HK-2 (cell line): ENCODE results near the gene PRRT4.

ENCODE experiments used
- DNase-seq: peaks from one replicate; pipeline ENCODE4 v3.0.0-alpha.2; 2018; ENCODE audit not compliant: unreplicated experiment

PRRT4 gene

DNA sequence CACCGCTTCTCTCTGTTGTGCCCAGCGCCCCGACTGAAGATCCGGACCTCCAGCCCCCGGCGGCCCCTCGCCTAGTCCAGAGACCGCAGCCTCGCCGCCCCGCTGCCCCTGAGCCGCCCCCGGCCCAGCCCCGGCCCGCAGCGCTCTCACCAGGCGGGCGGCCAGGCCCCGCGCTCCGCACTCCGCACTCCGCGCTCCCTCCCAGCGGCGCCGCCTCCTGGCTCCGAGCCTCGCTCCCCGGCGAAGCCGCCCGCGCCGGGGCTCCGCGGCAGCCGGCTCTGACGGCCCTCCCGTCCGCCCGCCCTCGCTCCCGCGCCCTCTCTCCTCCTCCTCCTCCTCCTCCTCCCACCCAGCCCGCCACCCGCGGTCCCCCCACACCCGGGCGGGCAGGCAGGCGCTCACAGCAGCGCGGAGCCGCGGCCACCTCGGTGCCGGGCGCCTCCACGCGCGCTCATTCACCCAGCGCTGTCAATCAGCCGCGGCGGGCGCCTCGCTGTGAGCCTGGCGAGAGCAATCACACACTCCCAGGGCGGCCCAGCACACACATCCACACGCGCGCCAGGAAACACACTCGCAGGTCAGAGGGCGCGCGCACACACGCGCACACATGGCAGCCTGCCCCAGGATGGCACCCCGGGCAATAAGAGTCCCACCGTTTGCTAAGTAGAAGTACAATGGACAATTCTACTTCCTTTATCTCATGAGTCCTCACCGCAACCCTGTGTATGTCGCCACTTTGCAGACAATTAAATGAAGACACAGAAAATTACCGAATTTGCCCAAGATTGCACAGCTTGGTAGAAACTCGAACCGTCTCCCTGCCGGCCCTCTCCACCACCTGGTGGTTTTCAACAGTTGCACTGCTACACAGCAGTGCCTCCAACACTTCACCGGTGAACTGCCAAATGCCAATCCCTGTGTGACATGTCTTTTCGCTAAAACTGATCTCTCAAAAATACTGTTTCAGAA, at the start of gene PRRT4:
TSS of gene PRRT4 (minus strand) at position 280 of the 969 bp plus-strand sequence.
- peak; percentile 38 for DNase-seq

DNA sequence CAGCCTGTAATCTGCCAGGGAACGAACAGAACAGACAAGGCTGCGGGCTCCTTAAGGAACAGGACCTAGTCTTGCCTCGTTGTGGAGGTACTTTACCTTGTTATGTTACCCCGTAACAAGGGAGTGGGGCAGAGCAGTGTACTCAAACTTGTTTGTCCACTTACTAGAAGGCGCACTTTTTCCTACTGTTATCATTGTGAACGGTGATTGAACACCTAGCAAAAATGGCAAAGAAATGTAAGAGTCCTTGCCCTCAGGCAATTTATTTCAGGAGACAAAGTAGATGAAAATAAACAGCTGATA, 48.9 kb upstream of the PRRT4 start:
- DNase-seq, result no peak

- DNase-seq, result peak; percentile 86
Measured at GRCh38 chr7:128409596-128410450, 48.3 kb upstream of the PRRT4 start, which contains the start of gene IMPDH1. TSS of gene IMPDH1 (minus strand) at chr7:128409982. CDS start at chr7:128409901, 81 bp downstream.

DNA sequence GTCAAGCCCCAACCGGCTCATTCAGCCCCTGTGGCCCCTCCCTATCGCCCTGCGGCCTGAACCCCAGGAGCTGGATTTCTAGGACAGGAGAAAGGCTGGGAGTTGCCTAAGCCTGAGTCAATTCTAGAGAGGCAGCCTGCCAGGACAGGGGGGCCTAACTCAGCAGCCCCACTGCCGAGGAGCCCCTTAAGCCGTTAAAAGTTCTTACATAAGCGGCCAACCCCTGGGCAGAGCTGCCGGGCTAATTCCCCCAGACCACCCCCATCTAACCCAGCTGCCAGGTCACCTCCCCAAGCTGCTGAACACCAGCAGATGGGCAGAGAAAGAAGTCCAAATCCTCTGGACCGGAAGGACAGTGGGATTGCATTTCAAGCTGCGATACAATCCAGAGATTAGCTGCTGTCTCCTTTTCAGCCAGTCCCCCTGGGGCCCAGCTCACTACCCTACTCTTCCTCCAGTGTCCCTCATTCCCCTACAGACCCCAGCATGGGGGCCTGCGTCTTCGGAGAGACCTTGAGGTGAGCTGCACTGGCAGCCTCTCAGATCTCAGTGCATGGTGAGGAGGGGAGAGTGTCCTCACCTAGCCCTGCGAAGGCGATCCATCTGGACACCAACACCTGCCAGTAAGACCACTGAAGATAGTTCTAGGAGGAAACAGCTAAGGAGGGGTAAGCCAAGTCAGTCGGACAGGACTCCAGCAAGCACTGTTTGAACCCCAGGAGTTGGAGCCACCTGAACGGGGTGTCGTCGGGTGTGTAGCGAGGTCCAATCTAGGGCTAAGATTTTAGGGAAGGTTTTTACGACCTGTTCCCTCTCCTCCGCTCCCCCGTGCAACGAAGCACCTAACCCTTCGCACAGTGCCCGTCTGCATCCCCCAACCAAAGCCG, 47.5 kb upstream of the PRRT4 start:
- DNase-seq, result no peak

DNA sequence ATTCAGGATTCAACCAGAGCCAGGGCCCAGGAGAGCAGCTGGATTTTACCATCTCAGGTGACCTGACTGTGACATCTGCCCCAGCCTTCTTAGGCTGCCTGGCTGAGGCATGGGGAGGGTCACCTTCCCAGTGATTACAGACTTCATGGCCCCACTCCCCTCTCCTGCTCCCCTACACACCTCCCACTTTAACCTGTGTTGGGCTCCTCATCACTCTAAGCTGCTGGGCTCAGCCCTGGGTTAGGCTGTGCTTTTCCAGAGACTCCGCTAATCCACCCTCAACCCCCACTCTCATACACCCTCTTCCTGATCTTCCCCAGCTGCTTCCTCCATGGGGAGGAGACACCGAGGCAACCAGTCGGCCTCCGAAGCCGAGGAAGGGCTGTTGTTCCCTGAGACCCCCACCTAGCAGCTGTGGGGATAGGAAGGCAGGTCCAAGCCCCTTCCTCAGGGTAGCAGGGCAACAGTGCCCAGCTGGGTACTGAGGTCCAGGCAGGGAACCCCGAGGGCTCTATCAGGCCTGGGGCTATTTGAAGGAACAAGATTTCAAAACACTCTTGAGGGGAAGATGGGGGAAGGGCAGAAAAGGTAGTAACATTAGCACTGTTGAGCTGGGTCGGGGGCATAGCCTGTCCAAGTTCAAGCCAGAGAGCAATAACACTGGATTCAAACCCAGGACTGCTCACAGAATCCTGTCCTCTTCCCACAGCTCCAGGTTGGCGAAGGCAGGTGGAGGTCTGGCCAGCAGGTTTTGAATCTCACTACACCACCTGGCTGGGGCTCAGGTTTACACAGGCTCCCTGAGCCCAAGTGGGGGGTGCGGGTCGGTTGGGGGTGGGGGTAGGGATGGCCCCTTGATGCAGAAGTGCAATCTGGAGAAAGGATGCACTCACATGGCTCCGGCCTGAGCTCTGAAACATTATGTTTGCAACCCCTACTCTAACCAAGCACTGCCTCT, 46.5 kb upstream of the PRRT4 start:
- no peak for DNase-seq

DNA sequence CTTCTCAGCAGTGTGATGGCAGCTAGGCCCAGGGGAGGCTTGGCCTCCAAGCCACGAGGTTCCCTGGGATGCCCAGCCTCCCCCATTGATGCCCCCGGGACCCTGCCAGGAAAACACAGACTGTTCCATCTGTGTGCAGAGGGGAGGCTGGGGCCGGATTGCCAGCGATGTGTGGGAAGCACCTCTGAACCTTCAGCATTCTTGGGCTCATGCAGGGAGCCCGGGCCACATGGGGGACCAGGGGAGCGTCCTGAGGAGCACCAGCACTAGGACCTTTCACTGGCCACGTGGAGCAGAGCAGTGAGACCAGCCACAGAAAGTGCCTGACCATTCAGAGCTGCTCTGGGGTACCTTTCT, 45.7 kb upstream of the PRRT4 start:
- no peak for DNase-seq

DNA sequence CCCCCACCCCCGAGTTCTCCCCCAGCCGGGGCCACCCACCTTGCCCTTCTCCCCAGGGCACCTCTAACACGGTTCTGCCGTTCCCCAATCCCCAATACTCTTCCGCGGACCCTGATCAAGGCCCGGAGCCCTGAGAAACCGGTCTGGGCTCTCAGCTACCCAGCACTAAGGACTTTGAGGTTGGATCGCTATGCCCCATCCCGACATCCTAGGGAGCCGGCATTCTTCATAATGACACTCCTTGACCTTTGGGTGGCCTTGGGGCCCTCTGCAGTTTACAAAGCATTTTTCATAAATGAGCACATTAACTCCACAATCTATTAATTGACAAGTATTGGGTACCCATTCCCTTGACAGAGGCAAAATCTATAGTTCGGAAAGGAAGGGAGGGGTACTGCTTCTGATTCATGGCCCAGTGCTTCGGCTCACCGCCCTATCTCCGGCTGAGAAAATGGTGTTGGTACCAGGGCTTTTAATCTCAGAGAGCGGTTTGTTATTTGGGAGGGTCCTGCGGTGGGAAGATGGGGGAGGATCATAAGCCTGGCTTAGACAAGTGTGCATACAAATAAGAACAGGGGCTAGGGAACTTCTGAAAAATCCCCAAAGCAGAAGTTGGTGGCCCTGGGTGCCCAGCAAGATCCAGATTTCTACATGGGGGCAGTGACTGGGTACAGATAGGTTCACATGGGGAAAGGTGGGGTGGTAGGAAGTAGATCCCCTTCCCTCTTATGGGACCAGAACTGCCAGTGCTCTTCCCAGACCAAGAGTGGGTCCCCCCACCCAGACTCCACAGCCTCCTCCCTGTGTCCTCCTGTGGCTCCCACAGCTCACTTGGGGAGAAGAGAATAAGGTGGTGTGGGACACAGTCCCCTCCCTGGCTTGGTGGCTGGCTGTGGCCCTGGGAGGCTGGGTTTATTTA, 45.1 kb upstream of the PRRT4 start:
- no peak for DNase-seq

DNA sequence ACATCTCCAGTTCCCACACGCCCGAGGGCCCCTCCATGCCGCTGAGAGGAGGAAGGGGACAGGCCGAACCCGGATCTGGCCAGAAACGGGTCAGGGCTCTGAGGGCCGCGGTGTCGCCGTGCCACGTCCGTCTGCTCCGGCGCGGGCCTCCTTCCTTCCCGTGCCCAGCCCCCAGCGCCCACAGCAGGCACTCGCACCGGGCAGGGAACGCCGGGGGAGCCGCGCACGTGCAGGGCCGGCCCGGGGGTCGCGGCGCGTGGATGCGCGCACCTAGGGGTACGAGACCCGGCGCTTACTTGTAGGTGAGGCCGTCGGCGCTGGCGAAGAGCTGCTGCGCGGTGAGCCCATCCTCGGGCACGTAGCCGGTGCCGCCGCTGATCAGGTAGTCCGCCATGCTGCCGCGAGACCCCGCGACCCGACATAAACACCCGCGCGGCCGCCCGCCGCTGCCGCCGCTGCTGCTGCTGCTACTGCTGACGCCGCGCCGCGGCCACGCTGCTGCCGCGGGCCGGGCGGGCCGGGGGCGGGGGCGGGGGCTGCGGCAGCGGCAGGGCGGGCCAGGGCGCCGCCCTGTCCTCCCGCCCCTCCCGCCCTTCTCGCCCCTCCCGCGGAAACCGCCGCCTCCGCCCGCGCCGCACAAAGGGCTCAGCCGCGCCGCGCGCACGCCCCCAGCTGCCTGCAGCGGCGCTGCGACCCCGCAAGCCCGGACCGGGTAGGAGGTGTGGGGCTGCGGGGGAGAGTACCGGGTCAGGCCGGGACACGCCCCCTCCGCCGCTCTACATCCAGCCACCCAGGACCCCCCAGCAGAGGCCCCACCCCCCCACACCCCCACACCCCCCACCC, 44.2 kb upstream of the PRRT4 start:
- peak; percentile 46 for DNase-seq

GRCh38 chr7:128404886-128405470, 43.5 kb upstream of the PRRT4 start:
- no peak for DNase-seq

- DNase-seq, result no peak
Measured at GRCh38 chr7:128404143-128404681, 42.7 kb upstream of the PRRT4 start.

GRCh38 chr7:128403676-128404075, 42.2 kb upstream of the PRRT4 start:
- DNase-seq, result no peak

- no peak for DNase-seq
Measured at GRCh38 chr7:128402356-128402755, 40.9 kb upstream of the PRRT4 start.

GRCh38 chr7:128400566-128400965, 39.1 kb upstream of the PRRT4 start:
- DNase-seq, result no peak

- no peak for DNase-seq
Measured at GRCh38 chr7:128399991-128400390, 38.5 kb upstream of the PRRT4 start.

- DNase-seq, result no peak
Measured at GRCh38 chr7:128398841-128399135, 37.3 kb upstream of the PRRT4 start.

DNA sequence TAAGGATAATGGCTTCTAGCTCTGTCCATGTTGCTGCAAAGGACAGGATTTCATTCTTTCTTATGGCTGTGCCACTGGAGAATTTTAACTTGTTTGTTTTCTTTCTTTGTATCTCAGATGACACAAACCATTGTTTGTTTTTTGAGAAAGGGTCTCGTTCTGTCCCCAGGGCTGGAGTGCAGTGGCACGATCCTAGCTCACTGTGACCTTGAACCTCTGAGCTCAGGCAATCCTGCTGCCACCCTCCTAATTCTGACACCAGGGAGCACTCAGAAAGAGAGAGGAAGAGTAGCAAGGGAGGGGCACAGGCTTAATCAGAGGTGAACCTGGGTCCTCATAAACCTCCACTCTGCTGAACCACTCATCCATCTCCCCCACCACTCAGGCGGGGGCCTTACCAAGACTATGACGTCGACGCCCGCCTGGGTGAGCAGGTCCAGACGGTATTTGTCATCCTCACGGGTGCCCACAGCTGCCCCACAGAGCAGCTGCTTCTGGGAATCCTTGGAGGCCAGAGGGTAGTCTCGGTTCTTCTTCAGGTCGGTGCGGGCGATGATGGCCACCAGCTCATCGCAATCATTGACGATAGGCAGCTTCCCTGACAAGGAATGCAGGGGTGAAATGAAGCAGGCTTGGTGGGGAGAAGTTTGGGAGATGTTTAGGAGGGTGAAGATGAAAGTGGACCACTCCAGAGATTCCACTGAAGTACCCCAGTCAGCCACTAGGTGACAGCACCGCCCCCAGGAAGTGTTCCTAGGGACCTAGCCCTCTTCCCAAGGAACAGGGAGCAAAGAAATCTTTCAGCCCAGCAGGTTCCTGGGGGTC, 36.7 kb upstream of the PRRT4 start:
- peak; percentile 58 for DNase-seq

DNA sequence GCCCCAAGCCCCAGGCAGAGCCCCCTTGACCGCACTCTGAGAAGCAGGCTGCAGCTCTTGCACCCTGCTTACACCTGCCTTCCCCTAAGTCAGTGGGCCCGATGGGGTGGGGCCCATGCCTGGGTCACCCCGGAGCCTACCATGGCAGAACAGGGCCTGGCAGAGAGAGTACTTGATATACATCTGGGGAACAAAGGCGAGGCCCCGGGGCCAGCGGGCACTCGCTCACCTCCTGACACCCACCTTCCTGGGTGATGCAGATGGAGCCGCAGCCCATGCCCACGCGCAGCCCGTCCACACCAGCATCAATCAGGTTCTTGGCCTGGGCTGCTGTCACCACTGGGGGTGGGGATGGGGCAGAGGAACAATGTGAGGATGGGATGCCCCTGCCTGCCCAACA, 34.9 kb upstream of the PRRT4 start:
- no peak for DNase-seq
